ENCODE data around the gene ANKRD11. TPM values are rescaled to one million over a fixed set of nuclear protein-coding genes. Genes with fewer than 3 reads are reported as not detected.

Gene ANKRD11
- total RNA-seq, 2 donors from 2014 or later = 118 to 159 TPM

DNA sequence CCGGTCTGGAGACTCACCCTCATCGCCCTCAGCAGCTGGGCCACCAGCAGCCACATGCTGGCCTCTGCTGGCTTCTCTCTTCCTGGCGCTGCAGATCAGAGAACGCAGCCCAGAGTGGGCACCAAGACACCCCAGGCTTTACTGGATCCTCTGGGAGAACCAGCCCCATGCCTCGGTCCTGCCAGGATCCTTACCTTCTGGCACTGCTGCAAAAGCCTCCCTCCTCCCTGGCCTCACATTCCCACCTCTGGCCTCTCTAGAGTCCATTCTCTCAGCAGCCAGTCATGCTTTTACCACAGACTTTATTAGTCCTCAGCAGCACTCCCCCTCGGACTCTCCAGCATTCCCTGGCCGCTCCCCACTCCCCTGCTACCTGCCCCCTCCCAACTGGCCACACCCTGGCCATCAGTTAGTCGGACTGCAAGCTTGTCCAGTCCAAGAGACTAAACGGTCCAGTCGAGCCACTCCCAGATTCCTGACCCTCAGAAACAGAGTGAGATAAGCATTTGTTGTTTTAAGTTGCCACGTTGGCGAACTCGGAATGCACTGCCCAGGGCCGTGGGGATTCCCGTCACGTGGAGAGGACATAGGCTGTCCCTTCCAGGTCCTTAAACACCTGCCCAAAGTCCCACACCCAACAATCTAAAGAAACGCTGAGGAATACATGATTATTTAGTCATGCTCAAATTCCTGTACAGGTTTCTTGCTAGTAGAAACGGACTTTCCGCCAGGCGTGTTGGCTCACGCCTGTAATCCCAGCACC is 11.9 kb upstream of the ANKRD11 start:
- H3K36me3 Mint-ChIP-seq (ENCODE audit: low read depth) = no peaks in the 10 kb centered on the region
- peaks cover 3% of the 10 kb centered on the region for H3K4me1 Mint-ChIP-seq
- peaks cover 2% of the 10 kb centered on the region for H3K9me3 Mint-ChIP-seq
- H3K27ac Mint-ChIP-seq = no peak overlapping the region
- peaks cover 11% of the 10 kb centered on the region for H3K27me3 Mint-ChIP-seq (ENCODE audit: insufficient read depth)
- Histone ChIP-seq H3K4me1 (ENCODE audit: control insufficient read depth, insufficient read depth, low read length) (no peaks in the 10 kb centered on the region), H3K4me3 (ENCODE audit: low read length) (no peak overlapping the region), H3K9ac (ENCODE audit: extremely low read depth, low read length, poor library complexity, severe bottlenecking) (no peak overlapping the region), H3K36me3 (ENCODE audit: control insufficient read depth, insufficient read depth, low read length) (no peaks in the 10 kb centered on the region), H3K27ac (ENCODE audit: low read depth, low read length) (no peak overlapping the region), H3K9me3 (ENCODE audit: control insufficient read depth, low read length) (no peaks in the 10 kb centered on the region), H3K27me3 (ENCODE audit: control insufficient read depth, insufficient read depth, low read length, poor library complexity, severe bottlenecking) (no peaks in the 10 kb centered on the region)
- TF ChIP-seq, protein P1, sequence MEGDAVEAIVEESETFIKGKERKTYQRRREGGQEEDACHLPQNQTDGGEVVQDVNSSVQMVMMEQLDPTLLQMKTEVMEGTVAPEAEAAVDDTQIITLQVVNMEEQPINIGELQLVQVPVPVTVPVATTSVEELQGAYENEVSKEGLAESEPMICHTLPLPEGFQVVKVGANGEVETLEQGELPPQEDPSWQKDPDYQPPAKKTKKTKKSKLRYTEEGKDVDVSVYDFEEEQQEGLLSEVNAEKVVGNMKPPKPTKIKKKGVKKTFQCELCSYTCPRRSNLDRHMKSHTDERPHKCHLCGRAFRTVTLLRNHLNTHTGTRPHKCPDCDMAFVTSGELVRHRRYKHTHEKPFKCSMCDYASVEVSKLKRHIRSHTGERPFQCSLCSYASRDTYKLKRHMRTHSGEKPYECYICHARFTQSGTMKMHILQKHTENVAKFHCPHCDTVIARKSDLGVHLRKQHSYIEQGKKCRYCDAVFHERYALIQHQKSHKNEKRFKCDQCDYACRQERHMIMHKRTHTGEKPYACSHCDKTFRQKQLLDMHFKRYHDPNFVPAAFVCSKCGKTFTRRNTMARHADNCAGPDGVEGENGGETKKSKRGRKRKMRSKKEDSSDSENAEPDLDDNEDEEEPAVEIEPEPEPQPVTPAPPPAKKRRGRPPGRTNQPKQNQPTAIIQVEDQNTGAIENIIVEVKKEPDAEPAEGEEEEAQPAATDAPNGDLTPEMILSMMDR (conservative IDR thresholded peaks at IDR 0.05) = no peak
- H3K4me3 Mint-ChIP-seq = no peak overlapping the region
- no peak for DNase-seq
- WGBS, 2 experiments (ENCODE audit: insufficient coverage in 1 of 2, insufficient read length in 1 of 2) = 85 to 90% methylated on average over 17 to 21 of the region's 21 CpGs

DNA sequence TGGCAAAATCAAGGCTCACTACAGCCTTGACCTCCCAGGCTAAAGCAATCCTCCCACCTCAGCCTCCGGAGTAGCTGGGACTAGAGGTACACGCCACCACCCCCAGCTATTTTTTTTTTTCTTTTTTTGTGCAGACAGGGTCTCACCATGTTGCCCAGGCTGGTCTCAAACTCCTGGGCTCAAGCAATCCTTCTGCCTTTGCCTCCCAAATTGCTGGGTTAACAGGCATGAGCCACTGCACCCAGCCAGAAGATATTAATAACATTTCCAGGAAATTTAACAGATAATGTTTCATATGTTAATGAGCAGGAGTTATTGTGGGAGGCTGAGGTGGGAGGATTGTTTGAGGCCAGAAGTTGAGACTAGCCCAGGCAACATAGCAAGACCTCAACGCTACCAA is 9.4 kb upstream of the ANKRD11 start:
- Histone ChIP-seq H3K9ac (ENCODE audit: extremely low read depth, low read length, poor library complexity, severe bottlenecking) (no peak overlapping the region), H3K9me3 (ENCODE audit: control insufficient read depth, low read length) (no peaks in the 10 kb centered on the region), H3K36me3 (ENCODE audit: control insufficient read depth, insufficient read depth, low read length) (no peaks in the 10 kb centered on the region), H3K4me1 (ENCODE audit: control insufficient read depth, insufficient read depth, low read length) (peaks cover 3% of the 10 kb centered on the region), H3K27me3 (ENCODE audit: control insufficient read depth, insufficient read depth, low read length, poor library complexity, severe bottlenecking) (no peaks in the 10 kb centered on the region), H3K27ac (ENCODE audit: low read depth, low read length) (no peak overlapping the region), H3K4me3 (ENCODE audit: low read length) (no peak overlapping the region)
- 69 to 95% methylated on average over 2 to 3 of the region's 3 CpGs for WGBS, 2 experiments (ENCODE audit: insufficient coverage in 1 of 2, insufficient read length in 1 of 2)
- H3K36me3 Mint-ChIP-seq (ENCODE audit: low read depth) = no peaks in the 10 kb centered on the region
- no peaks in the 10 kb centered on the region for H3K27me3 Mint-ChIP-seq (ENCODE audit: insufficient read depth)
- TF ChIP-seq, protein P1 (conservative IDR thresholded peaks at IDR 0.05) = no peak
- H3K9me3 Mint-ChIP-seq = no peaks in the 10 kb centered on the region
- H3K27ac Mint-ChIP-seq = no peak overlapping the region
- H3K4me3 Mint-ChIP-seq = no peak overlapping the region
- no peak for DNase-seq
- H3K4me1 Mint-ChIP-seq = peaks cover 3% of the 10 kb centered on the region

GRCh38 chr16:89498839-89499238 is 8.5 kb upstream of the ANKRD11 start:
- Mint-ChIP-seq H3K27me3 (ENCODE audit: insufficient read depth) (no peaks in the 10 kb centered on the region), H3K4me3 (no peak overlapping the region), H3K36me3 (ENCODE audit: low read depth) (no peaks in the 10 kb centered on the region), H3K27ac (no peak overlapping the region), H3K9me3 (no peaks in the 10 kb centered on the region), H3K4me1 (peaks cover 3% of the 10 kb centered on the region)
- H3K9ac ChIP-seq (ENCODE audit: extremely low read depth, low read length, poor library complexity, severe bottlenecking) = no peak overlapping the region
- no peaks in the 10 kb centered on the region for H3K36me3 ChIP-seq (ENCODE audit: control insufficient read depth, insufficient read depth, low read length)
- H3K27ac ChIP-seq (ENCODE audit: low read depth, low read length) = no peak overlapping the region
- no peak for DNase-seq
- TF ChIP-seq, protein P1 (conservative IDR thresholded peaks at IDR 0.05) = no peak
- H3K9me3 ChIP-seq (ENCODE audit: control insufficient read depth, low read length) = no peaks in the 10 kb centered on the region
- peaks cover 3% of the 10 kb centered on the region for H3K4me1 ChIP-seq (ENCODE audit: control insufficient read depth, insufficient read depth, low read length)
- no peak overlapping the region for H3K4me3 ChIP-seq (ENCODE audit: low read length)
- WGBS, 2 experiments (ENCODE audit: insufficient coverage in 1 of 2, insufficient read length in 1 of 2) = 95% methylated on average over 9 to 10 of the region's 10 CpGs
- H3K27me3 ChIP-seq (ENCODE audit: control insufficient read depth, insufficient read depth, low read length, poor library complexity, severe bottlenecking) = no peaks in the 10 kb centered on the region

Measured in endodermal cell (in vitro differentiated cells).